ENCODE measurements around the gene RARA. TPM values are rescaled to one million over a fixed set of nuclear protein-coding genes. Genes with fewer than 3 reads are reported as not detected.

Gene RARA
- total RNA-seq, 6 experiments from 2014 or later = 27.1 to 32.2 (median 28.8) TPM

DNA sequence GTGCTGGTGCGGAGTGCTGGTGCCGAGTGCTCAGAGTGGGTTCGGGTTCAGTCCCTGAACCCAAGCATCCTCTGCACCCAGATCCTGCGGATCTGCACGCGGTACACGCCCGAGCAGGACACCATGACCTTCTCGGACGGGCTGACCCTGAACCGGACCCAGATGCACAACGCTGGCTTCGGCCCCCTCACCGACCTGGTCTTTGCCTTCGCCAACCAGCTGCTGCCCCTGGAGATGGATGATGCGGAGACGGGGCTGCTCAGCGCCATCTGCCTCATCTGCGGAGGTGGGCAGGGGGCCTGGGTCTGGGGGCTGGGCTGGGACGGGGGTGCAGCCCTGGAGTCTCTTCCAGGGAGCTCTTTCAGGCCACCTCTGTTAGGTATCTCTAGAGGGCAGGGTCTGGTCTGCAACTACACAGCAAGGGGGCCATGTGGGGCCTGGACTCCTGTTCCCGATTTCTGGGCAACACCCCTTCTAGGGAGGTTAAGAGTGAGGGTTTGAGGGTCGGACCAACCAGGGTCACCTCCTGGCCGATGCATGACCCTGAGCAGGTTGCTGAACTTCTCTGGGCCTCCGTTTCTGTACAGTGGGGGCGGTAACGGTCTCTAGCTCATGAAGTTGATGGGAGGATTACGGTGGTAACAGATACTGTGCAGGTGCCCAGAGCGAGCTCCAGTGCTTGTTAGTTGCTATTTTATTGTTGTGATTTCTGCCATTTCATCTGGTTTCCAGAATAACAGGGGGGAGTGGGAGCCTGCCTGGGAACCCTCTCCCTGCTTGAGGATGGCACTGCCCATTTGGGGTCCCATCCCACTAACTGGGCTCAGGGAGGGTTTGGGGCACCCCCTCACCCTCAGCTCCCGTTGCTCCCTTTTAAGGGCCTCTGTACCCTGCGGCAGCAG is 45.5 kb downstream of the RARA start:
- Mint-ChIP-seq H3K36me3 (ENCODE audit: low read depth) (peaks cover 17% of the 10 kb centered on the region), H3K9me3 (no peaks in the 10 kb centered on the region), H3K4me1 (ENCODE audit: low read depth) (peaks cover 20% of the 10 kb centered on the region), H3K4me3 (no peak overlapping the region), H3K27me3 (ENCODE audit: insufficient read depth) (peaks cover 2% of the 10 kb centered on the region), H3K27ac (no peak overlapping the region)
- TF ChIP-seq, protein P1, sequence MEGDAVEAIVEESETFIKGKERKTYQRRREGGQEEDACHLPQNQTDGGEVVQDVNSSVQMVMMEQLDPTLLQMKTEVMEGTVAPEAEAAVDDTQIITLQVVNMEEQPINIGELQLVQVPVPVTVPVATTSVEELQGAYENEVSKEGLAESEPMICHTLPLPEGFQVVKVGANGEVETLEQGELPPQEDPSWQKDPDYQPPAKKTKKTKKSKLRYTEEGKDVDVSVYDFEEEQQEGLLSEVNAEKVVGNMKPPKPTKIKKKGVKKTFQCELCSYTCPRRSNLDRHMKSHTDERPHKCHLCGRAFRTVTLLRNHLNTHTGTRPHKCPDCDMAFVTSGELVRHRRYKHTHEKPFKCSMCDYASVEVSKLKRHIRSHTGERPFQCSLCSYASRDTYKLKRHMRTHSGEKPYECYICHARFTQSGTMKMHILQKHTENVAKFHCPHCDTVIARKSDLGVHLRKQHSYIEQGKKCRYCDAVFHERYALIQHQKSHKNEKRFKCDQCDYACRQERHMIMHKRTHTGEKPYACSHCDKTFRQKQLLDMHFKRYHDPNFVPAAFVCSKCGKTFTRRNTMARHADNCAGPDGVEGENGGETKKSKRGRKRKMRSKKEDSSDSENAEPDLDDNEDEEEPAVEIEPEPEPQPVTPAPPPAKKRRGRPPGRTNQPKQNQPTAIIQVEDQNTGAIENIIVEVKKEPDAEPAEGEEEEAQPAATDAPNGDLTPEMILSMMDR (IDR thresholded peaks at IDR 0.05) = no peak
- no peak for DNase-seq

DNA sequence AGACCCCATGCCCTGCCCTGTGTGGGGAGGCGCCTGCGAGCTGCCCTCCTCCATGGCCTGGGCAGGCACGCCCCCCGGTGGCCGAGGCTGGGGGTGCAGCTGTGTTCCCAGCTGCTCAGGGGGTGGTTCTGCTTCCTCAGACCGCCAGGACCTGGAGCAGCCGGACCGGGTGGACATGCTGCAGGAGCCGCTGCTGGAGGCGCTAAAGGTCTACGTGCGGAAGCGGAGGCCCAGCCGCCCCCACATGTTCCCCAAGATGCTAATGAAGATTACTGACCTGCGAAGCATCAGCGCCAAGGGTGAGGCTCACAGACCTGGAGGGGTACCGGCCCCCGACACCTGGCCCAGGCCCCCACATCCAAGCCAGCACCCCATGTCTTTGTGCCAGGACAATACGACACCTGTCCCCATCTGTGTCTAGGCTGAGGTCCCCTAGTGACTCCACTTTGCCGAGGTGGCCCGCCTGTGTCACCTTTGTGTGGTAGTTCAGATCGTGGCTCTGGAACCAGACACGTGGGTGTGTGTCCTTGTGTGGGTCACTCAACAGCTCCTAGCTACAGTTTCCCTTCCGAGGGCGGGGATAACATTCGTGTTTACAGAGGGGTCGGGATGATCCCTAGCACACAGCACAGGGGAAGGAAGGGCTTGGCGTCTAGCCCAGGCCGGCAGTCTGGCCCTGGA is 46.3 kb downstream of the RARA start:
- peak; percentile 33 for DNase-seq
- no peak overlapping the region for H3K4me3 Mint-ChIP-seq
- peaks cover 9% of the 10 kb centered on the region for H3K36me3 Mint-ChIP-seq (ENCODE audit: low read depth)
- TF ChIP-seq, protein P1 (IDR thresholded peaks at IDR 0.05) = peak; percentile 98
- no peak overlapping the region for H3K27ac Mint-ChIP-seq
- H3K9me3 Mint-ChIP-seq = no peaks in the 10 kb centered on the region
- H3K4me1 Mint-ChIP-seq (ENCODE audit: low read depth) = peaks cover 12% of the 10 kb centered on the region
- peaks cover 2% of the 10 kb centered on the region for H3K27me3 Mint-ChIP-seq (ENCODE audit: insufficient read depth)

DNA sequence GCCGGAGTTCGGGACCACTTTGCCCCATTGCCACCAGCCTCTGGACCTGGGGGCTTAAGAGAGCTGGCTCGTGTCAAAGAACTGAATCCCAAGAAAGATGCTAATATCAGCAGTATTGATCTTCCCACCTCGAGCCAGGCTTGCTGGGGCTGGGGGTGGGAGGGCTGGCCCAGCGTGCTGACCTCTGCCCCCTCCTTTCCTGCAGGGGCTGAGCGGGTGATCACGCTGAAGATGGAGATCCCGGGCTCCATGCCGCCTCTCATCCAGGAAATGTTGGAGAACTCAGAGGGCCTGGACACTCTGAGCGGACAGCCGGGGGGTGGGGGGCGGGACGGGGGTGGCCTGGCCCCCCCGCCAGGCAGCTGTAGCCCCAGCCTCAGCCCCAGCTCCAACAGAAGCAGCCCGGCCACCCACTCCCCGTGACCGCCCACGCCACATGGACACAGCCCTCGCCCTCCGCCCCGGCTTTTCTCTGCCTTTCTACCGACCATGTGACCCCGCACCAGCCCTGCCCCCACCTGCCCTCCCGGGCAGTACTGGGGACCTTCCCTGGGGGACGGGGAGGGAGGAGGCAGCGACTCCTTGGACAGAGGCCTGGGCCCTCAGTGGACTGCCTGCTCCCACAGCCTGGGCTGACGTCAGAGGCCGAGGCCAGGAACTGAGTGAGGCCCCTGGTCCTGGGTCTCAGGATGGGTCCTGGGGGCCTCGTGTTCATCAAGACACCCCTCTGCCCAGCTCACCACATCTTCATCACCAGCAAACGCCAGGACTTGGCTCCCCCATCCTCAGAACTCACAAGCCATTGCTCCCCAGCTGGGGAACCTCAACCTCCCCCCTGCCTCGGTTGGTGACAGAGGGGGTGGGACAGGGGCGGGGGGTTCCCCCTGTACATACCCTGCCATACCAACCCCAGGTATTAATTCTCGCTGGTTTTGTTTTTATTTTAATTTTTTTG is 47.1 kb downstream of the RARA start:
- H3K27me3 Mint-ChIP-seq (ENCODE audit: insufficient read depth) = peaks cover 2% of the 10 kb centered on the region
- DNase-seq = no peak
- no peak overlapping the region for H3K27ac Mint-ChIP-seq
- peaks cover 11% of the 10 kb centered on the region for H3K4me1 Mint-ChIP-seq (ENCODE audit: low read depth)
- TF ChIP-seq, protein P1 (IDR thresholded peaks at IDR 0.05) = no peak
- H3K9me3 Mint-ChIP-seq = no peaks in the 10 kb centered on the region
- peaks cover 8% of the 10 kb centered on the region for H3K36me3 Mint-ChIP-seq (ENCODE audit: low read depth)
- H3K4me3 Mint-ChIP-seq = no peak overlapping the region

DNA sequence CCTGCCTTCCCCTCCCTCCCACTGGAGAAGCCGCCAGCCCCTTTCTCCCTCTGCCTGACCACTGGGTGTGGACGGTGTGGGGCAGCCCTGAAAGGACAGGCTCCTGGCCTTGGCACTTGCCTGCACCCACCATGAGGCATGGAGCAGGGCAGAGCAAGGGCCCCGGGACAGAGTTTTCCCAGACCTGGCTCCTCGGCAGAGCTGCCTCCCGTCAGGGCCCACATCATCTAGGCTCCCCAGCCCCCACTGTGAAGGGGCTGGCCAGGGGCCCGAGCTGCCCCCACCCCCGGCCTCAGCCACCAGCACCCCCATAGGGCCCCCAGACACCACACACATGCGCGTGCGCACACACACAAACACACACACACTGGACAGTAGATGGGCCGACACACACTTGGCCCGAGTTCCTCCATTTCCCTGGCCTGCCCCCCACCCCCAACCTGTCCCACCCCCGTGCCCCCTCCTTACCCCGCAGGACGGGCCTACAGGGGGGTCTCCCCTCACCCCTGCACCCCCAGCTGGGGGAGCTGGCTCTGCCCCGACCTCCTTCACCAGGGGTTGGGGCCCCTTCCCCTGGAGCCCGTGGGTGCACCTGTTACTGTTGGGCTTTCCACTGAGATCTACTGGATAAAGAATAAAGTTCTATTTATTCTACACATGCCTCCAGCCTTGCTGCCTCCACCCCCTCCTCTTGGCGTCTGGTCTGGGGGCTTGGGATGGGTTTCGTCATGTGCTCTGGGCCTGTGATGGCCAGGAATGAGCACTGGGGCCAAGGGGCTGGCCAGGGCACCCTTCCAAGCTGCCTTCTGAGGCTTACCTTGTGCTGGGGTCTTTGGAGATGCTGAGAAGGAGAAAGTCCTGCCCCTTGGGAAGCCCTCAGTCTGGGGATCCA is 48.3 kb downstream of the RARA start:
- Mint-ChIP-seq H3K36me3 (ENCODE audit: low read depth) (peaks cover 5% of the 10 kb centered on the region), H3K4me3 (no peak overlapping the region), H3K27ac (peak overlapping the region; percentile 77; the same call in 1 of the 2 replicates), H3K27me3 (ENCODE audit: insufficient read depth) (peaks cover 2% of the 10 kb centered on the region), H3K4me1 (ENCODE audit: low read depth) (peaks cover 11% of the 10 kb centered on the region), H3K9me3 (no peaks in the 10 kb centered on the region)
- TF ChIP-seq, protein P1 (IDR thresholded peaks at IDR 0.05) = no peak
- no peak for DNase-seq
